OCI-LY3 (cell line): ENCODE data around the gene COL1A2.

Source experiments
- H2AFZ ChIP-seq: fragments of 200-600, 300-600 bp; shearing (Covaris generic); 2 replicates; pipeline ENCODE4 v1.6.0; 2014; ENCODE audit warnings: antibody characterized with exemption, low read depth, low read length
- H3K27ac ChIP-seq: fragments of 200-600, 300-600 bp; sonication (generic); 2 replicates; pipeline ENCODE4 v1.5.1; 2014; ENCODE audit warnings: mild to moderate bottlenecking, low read length, moderate library complexity, mixed read lengths
- H3K27me3 ChIP-seq: fragments of 200-600, 300-600 bp; sonication (generic); 2 replicates; pipeline ENCODE4 v1.6.1; 2014; ENCODE audit warnings: low read depth, low read length, mixed read lengths
- H3K36me3 ChIP-seq: fragments of 200-600, 300-600 bp; sonication (generic); replicated peaks from 2 replicates; pipeline ENCODE3; 2014; ENCODE audit warnings: low read depth, low read length, mixed read lengths
- H3K4me1 ChIP-seq: fragments of 300-600, 200-600 bp; sonication (generic); 2 replicates; pipeline ENCODE4 v1.6.1; 2014; ENCODE audit warnings: low read length, mixed read lengths
- H3K4me2 ChIP-seq: fragments of 200-600, 300-600 bp; sonication (generic); 2 replicates; pipeline ENCODE4 v1.6.1; 2014; ENCODE audit warnings: low read length, mixed read lengths
- H3K4me3 ChIP-seq: fragments of 300-600, 200-600 bp; sonication (generic); 2 replicates; pipeline ENCODE4 v1.5.1; 2014; ENCODE audit warnings: antibody characterized with exemption, mild to moderate bottlenecking, low read length, moderate library complexity
- H3K79me2 ChIP-seq: fragments of 300-600, 200-600 bp; shearing (Covaris generic); 2 replicates; pipeline ENCODE4 v1.6.1; 2014; ENCODE audit warnings: mild to moderate bottlenecking, low read length, mixed read lengths
- H3K9ac ChIP-seq: fragments of 300-600, 200-600 bp; shearing (Covaris generic); 2 replicates; pipeline ENCODE4 v1.6.0; 2014; ENCODE audit warnings: mild to moderate bottlenecking, low read length, moderate library complexity
- H3K9me3 ChIP-seq: fragments of 200-600, 300-600 bp; shearing (Covaris generic); 2 replicates; pipeline ENCODE4 v1.6.1; 2014; ENCODE audit warnings: low read length, mixed read lengths; ENCODE audit not compliant: insufficient read depth
- H4K20me1 ChIP-seq: fragments of 200-600, 300-600 bp; sonication (generic); 2 replicates; pipeline ENCODE4 v1.6.1; 2016; ENCODE audit warnings: low read length, mixed read lengths; ENCODE audit not compliant: insufficient read depth
- CTCF ChIP-seq: fragments of 200-600, 300-600 bp; sonication (generic); IDR thresholded peaks from 2 replicates; pipeline ENCODE4 v1.5.1; 2014; ENCODE audit warnings: antibody characterized with exemption, low read length, low read depth
- EZH2phosphoT487 ChIP-seq: fragments of 200-600 bp; shearing (Covaris generic); IDR thresholded peaks from 2 replicates; pipeline ENCODE4 v1.6.1; 2018; ENCODE audit warnings: antibody characterized with exemption, mixed run types, low read depth

Gene COL1A2

GRCh38 chr7:94374231-94374630 is 20.5 kb upstream of the COL1A2 start:
- Histone ChIP-seq H3K4me3 (no peak overlapping the region), H2AFZ (no peak overlapping the region)
- TF ChIP-seq EZH2phosphoT487 (no peak), CTCF (no peak)

DNA sequence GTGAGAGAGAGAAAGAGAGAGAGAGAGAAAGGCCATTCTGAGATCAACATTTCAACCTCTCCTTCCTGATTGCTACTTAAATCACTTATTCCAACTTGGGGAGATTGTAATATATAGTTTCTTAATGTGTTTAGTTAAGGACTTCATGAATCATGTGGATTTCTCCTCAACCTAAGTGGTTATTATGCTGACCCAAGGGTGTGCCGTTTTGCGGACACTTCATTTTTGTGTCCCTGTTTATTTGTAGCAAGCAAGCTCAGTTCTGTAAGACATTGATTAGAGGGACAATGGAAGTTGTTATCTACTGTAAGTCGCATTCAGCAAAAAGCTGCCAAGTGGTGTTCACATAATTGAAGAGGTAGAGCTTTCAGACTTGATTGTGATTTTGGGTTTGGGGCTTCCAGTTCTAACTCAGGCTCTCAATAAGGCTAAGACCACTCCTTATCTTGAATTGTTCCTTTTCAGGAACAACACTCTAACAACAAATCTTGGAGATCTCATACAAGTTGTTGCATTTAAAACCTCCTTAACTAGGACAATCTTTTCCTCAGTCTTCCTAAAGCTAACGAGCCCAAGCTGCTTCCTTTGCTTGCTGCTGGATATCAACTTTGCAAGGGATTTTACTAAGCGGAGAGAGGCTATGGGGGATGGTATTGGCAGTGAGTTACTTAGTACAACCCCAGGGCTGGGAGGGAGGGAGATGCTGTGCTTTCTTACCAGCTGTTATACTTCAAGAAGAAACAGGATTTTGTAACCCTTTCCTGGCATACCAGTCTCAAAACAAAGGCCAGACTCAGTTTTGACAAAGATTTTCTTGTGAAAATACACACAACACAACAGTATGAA is 19.8 kb upstream of the COL1A2 start:
- Histone ChIP-seq H3K36me3 (no peaks in the 10 kb centered on the region), H3K27me3 (peaks cover 4% of the 10 kb centered on the region; the same call in 1 of the 2 replicates), H3K4me3 (no peak overlapping the region), H2AFZ (no peak overlapping the region), H3K4me1 (no peaks in the 10 kb centered on the region), H3K27ac (no peak overlapping the region), H4K20me1 (no peaks in the 10 kb centered on the region), H3K79me2 (no peaks in the 10 kb centered on the region), H3K9ac (no peak overlapping the region), H3K4me2 (no peak overlapping the region), H3K9me3 (no peaks in the 10 kb centered on the region)
- TF ChIP-seq EZH2phosphoT487, result no peak
- no peak for TF ChIP-seq CTCF

More at GRCh38 chr7:94374231-94374630, 20.5 kb upstream of the COL1A2 start:
- Histone ChIP-seq H3K9me3 (no peaks in the 10 kb centered on the region), H3K27me3 (peaks cover 4% of the 10 kb centered on the region; the same call in 1 of the 2 replicates), H4K20me1 (no peaks in the 10 kb centered on the region), H3K4me1 (no peaks in the 10 kb centered on the region), H3K27ac (no peak overlapping the region), H3K4me2 (no peak overlapping the region), H3K36me3 (no peaks in the 10 kb centered on the region), H3K9ac (no peak overlapping the region), H3K79me2 (no peaks in the 10 kb centered on the region)

GRCh38 chr7:94375691-94376090 is 19.0 kb upstream of the COL1A2 start:
- H3K27ac ChIP-seq, result no peak overlapping the region
- TF ChIP-seq EZH2phosphoT487 (no peak), CTCF (no peak)
- H3K27me3 ChIP-seq, result peaks cover 4% of the 10 kb centered on the region; the same call in 1 of the 2 replicates
- no peak overlapping the region for H3K4me2 ChIP-seq
- no peak overlapping the region for H3K9ac ChIP-seq
- H4K20me1 ChIP-seq, result no peaks in the 10 kb centered on the region
- H3K4me1 ChIP-seq, result no peaks in the 10 kb centered on the region
- H3K4me3 ChIP-seq, result no peak overlapping the region
- H3K9me3 ChIP-seq, result no peaks in the 10 kb centered on the region
- H3K36me3 ChIP-seq, result no peaks in the 10 kb centered on the region
- no peaks in the 10 kb centered on the region for H3K79me2 ChIP-seq
- no peak overlapping the region for H2AFZ ChIP-seq

GRCh38 chr7:94376281-94376680 is 18.4 kb upstream of the COL1A2 start:
- no peak for TF ChIP-seq CTCF
- no peak for TF ChIP-seq EZH2phosphoT487
- Histone ChIP-seq H3K4me3 (no peak overlapping the region), H3K9ac (no peak overlapping the region), H2AFZ (no peak overlapping the region), H3K36me3 (no peaks in the 10 kb centered on the region), H3K4me2 (no peak overlapping the region), H3K79me2 (no peaks in the 10 kb centered on the region), H3K27me3 (peaks cover 4% of the 10 kb centered on the region; the same call in 1 of the 2 replicates), H3K27ac (no peak overlapping the region), H3K4me1 (no peaks in the 10 kb centered on the region), H3K9me3 (no peaks in the 10 kb centered on the region), H4K20me1 (no peaks in the 10 kb centered on the region)
